Sigmoid colon (tissue), 4 donors: ENCODE results near the gene F8A2.
"Not testable (repeated sequence)": the region's sequence is repeated elsewhere in the genome, so short reads cannot be mapped to it uniquely, and the experiment has no call there.

Experiments
- EP300 ChIP-seq, 4 donors: sonication (generic); formaldehyde crosslinking; IDR thresholded peaks; one replicate each; pipeline ENCODE4 v1.6.1; 2017; ENCODE audit warnings: antibody characterized with exemption in 4 of 4
- POLR2A ChIP-seq, 2 donors: fragments of 450-650 bp; IDR thresholded peaks; one replicate each; pipeline ENCODE4 v1.6.1; 2016; ENCODE audit warnings: antibody characterized with exemption in 2 of 2, mild to moderate bottlenecking in 2 of 2, moderate library complexity in 2 of 2
- TF ChIP-seq, protein P1 (sequence below), 4 experiments: fragments of 450-650 bp in 3 of 4; fragments of 200-600 bp in 1 of 4; IDR thresholded peaks; one replicate each; pipeline ENCODE4 v1.5.1; 2016 to 2019; ENCODE audit warnings: antibody characterized with exemption in 4 of 4, mild to moderate bottlenecking in 3 of 4, moderate library complexity in 2 of 4

DNA sequence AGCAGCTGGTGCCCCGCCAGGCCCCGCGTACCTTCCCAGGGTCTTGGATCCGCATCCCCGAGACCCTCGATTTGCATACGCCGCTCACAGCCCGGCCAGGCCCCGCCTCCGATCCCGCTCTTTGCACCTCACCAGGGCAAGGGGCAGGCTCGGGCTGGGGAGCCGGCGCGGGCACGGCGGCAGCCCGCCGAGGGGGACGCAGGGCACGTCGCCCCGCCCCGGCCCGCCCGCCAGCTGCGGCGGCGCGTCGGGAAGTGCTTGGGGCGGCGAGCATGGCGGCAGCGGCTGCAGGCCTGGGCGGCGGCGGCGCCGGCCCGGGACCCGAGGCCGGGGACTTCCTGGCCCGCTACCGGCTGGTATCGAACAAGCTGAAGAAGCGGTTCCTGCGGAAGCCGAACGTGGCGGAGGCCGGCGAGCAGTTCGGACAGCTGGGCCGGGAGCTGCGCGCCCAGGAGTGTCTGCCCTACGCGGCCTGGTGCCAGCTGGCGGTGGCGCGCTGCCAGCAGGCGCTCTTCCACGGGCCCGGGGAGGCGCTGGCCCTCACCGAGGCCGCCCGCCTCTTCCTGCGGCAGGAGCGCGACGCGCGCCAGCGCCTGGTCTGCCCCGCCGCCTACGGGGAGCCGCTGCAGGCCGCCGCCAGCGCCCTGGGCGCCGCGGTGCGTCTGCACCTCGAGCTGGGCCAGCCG is at the start of gene F8A2:
- TF ChIP-seq, protein P1, sequence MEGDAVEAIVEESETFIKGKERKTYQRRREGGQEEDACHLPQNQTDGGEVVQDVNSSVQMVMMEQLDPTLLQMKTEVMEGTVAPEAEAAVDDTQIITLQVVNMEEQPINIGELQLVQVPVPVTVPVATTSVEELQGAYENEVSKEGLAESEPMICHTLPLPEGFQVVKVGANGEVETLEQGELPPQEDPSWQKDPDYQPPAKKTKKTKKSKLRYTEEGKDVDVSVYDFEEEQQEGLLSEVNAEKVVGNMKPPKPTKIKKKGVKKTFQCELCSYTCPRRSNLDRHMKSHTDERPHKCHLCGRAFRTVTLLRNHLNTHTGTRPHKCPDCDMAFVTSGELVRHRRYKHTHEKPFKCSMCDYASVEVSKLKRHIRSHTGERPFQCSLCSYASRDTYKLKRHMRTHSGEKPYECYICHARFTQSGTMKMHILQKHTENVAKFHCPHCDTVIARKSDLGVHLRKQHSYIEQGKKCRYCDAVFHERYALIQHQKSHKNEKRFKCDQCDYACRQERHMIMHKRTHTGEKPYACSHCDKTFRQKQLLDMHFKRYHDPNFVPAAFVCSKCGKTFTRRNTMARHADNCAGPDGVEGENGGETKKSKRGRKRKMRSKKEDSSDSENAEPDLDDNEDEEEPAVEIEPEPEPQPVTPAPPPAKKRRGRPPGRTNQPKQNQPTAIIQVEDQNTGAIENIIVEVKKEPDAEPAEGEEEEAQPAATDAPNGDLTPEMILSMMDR (IDR thresholded peaks at IDR 0.05) = not testable (repeated sequence)
- TF ChIP-seq EP300, POLR2A (IDR thresholded peaks at IDR 0.05): not testable (repeated sequence)
